H4 (cell line): ENCODE results near the gene TRIM40. TPM values are rescaled to one million over a fixed set of nuclear protein-coding genes. Genes with fewer than 3 reads are reported as not detected.

Source experiments
- DNase-seq: peaks from one replicate; pipeline ENCODE4 v3.0.0-alpha.2; 2015; ENCODE audit warnings: low spot score
- total RNA-seq: library from RNA; depleted of rRNA; stranded (reverse); fragments of >200 nt; shearing (Covaris generic); gene quantifications from 2 replicates; pipeline ENCODE4 v1.2.3, GENCODE V29; 2014

TRIM40 gene
- total RNA-seq, 1 experiment from 2014 or later = not detected

- no peak for DNase-seq
Observed at GRCh38 chr6:30147096-30147495, 11.2 kb downstream of the TRIM40 start.

- no peak for DNase-seq
Observed at GRCh38 chr6:30149234-30149633, 13.3 kb downstream of the TRIM40 start.

GRCh38 chr6:30149858-30150550 lies 14.1 kb downstream of the TRIM40 start:
- DNase-seq = no peak

- no peak for DNase-seq
Observed at GRCh38 chr6:30150671-30151395, 14.9 kb downstream of the TRIM40 start.

- DNase-seq = no peak
Observed at GRCh38 chr6:30151580-30151979, 15.6 kb downstream of the TRIM40 start.

GRCh38 chr6:30152016-30152673 lies 16.2 kb downstream of the TRIM40 start:
- no peak for DNase-seq

GRCh38 chr6:30152910-30153610 lies 17.1 kb downstream of the TRIM40 start:
- DNase-seq = no peak

- no peak for DNase-seq
Observed at GRCh38 chr6:30154061-30154460, 18.1 kb downstream of the TRIM40 start.

- DNase-seq = peak; percentile 90
Observed at GRCh38 chr6:30154709-30155519, 19.0 kb downstream of the TRIM40 start.

- DNase-seq = no peak
Observed at GRCh38 chr6:30155520-30156261, 19.8 kb downstream of the TRIM40 start.

- DNase-seq = peak; percentile 70
Observed at GRCh38 chr6:30156262-30156599, 20.3 kb downstream of the TRIM40 start.

GRCh38 chr6:30156774-30157173 lies 20.8 kb downstream of the TRIM40 start:
- DNase-seq = no peak

- DNase-seq = no peak
Observed at GRCh38 chr6:30157581-30157980, 21.6 kb downstream of the TRIM40 start.

GRCh38 chr6:30157999-30158398 lies 22.1 kb downstream of the TRIM40 start:
- DNase-seq = no peak

GRCh38 chr6:30158475-30159040 lies 22.6 kb downstream of the TRIM40 start:
- no peak for DNase-seq

GRCh38 chr6:30160008-30160784 lies 24.3 kb downstream of the TRIM40 start:
- no peak for DNase-seq

- no peak for DNase-seq
Observed at GRCh38 chr6:30160785-30161531, 25.0 kb downstream of the TRIM40 start, which contains the start of gene TRIM10. TSS of gene TRIM10 (minus strand) at chr6:30161211. CDS start at chr6:30160858, 353 bp downstream.

- DNase-seq = no peak
Observed at GRCh38 chr6:30162265-30163089, 26.5 kb downstream of the TRIM40 start.
